Esophagus squamous epithelium (tissue), 4 donors: Measurements from ENCODE around the gene GABRB1.

Experiments
- CTCF ChIP-seq, 6 experiments: fragments of 450-650 bp in 4 of 6; fragments of 200-600 bp in 2 of 6; sonication (generic) in 2 of 6; IDR thresholded peaks; one replicate each; pipeline ENCODE4 v1.5.1; 2016 to 2019; ENCODE audit warnings: antibody characterized with exemption in 6 of 6, mild to moderate bottlenecking in 4 of 6, moderate library complexity in 4 of 6
- POLR2A ChIP-seq, 4 donors: fragments of 450-650 bp; IDR thresholded peaks; one replicate each; pipeline ENCODE4 v1.6.1; 2017; ENCODE audit warnings: antibody characterized with exemption in 4 of 4, mild to moderate bottlenecking in 4 of 4, moderate library complexity in 3 of 4

GRCh38 chr4:47374477-47374876 lies 343.1 kb downstream of the GABRB1 start:
- no peak for TF ChIP-seq CTCF (IDR thresholded peaks at IDR 0.05)
- TF ChIP-seq POLR2A (IDR thresholded peaks at IDR 0.05): no peak
